AG04450 (cell line): ENCODE results near the gene LSM10. TPM values are rescaled to one million over a fixed set of nuclear protein-coding genes. Genes with fewer than 3 reads are reported as not detected.

Source experiments
- CTCF ChIA-PET: fragments of 300-600, 350-600 bp; formaldehyde crosslinking; extraction: SDS; loops from one replicate; lab custom pipeline; 2022; ENCODE audit warnings: antibody characterized with exemption, inconsistent platforms; lab: Charles Lee
- POLR2A ChIA-PET: fragments of 350-600 bp; formaldehyde crosslinking; extraction: SDS; loops from one replicate; lab custom pipeline; 2021; ENCODE audit warnings: antibody characterized with exemption, inconsistent platforms; lab: Yijun Ruan, JAX
- DNase-seq: peaks from one replicate; pipeline ENCODE4 v3.0.0-alpha.2; 2011; ENCODE audit warnings: low read depth, low spot score
- H3K27ac ChIP-seq: one replicate; pipeline ENCODE4 v1.5.1; 2012; ENCODE audit warnings: low read depth, low read length, control low read depth
- H3K27me3 ChIP-seq: one replicate; pipeline ENCODE4 v1.6.0; 2012; ENCODE audit warnings: low read length; ENCODE audit not compliant: control insufficient read depth, insufficient read depth
- H3K4me3 ChIP-seq: 2 replicates; pipeline ENCODE4 v1.5.1; 2011; ENCODE audit warnings: mild to moderate bottlenecking, low read depth, low read length, control low read depth
- H3K9me3 ChIP-seq: 2 replicates; pipeline ENCODE4 v1.5.1; 2012; ENCODE audit warnings: low read length; ENCODE audit not compliant: control insufficient read depth, insufficient read depth
- CTCF ChIP-seq: IDR thresholded peaks from 2 replicates; pipeline ENCODE4 v1.5.1; 2011; ENCODE audit warnings: low read depth, low read length, control low read depth, inconsistent platforms
- polyA plus RNA-seq: library from polyadenylated mRNA; depleted of rRNA; stranded (reverse); fragments of >200 nt; gene quantifications from 2 replicates; pipeline ENCODE4 v1.2.3, GENCODE V29; 2011

LSM10 gene
- polyA plus RNA-seq, 1 experiment = 50.8 TPM

GRCh38 chr1:36384542-36385409 lies 12.9 kb downstream of the LSM10 start:
- CTCF ChIA-PET = interaction anchor here (0.8 to 4.1 kb wide), 3 partner anchors 13 to 84 kb away, joined by 3 to 20 read pairs (median 4); no protein-coding TSS in a partner anchor
- DNase-seq = no peak
- Histone ChIP-seq H3K9me3 (no peaks in the 10 kb centered on the region; the same call in 1 of the 2 replicates), H3K27me3 (no peaks in the 10 kb centered on the region), H3K4me3 (peak overlapping the region; percentile 92), H3K27ac (peak overlapping the region; percentile 65)
- POLR2A ChIA-PET = interaction anchor here (0.5 to 3.2 kb wide), 4 partner anchors 13 to 266 kb away, joined by 3 to 21 read pairs (median 7); partner anchors contain the start of gene LSM10
- no peak for TF ChIP-seq CTCF

GRCh38 chr1:36383240-36383639 lies 14.5 kb downstream of the LSM10 start:
- H3K4me3 ChIP-seq = no peak overlapping the region
- POLR2A ChIA-PET = no interaction called here

GRCh38 chr1:36382669-36383068 lies 15.0 kb downstream of the LSM10 start:
- no peaks in the 10 kb centered on the region; the same call in 1 of the 2 replicates for H3K9me3 ChIP-seq
- no peak overlapping the region for H3K4me3 ChIP-seq
- TF ChIP-seq CTCF = no peak
- CTCF ChIA-PET = interaction anchor here (1.2 to 3.6 kb wide), 3 partner anchors 14 to 97 kb away, joined by 4 to 17 read pairs (median 6); no protein-coding TSS in a partner anchor
- DNase-seq = no peak
- H3K27ac ChIP-seq = no peak overlapping the region
- POLR2A ChIA-PET = no interaction called here
- H3K27me3 ChIP-seq = no peaks in the 10 kb centered on the region

More at GRCh38 chr1:36383240-36383639, 14.5 kb downstream of the LSM10 start:
- DNase-seq = no peak
- no peaks in the 10 kb centered on the region; the same call in 1 of the 2 replicates for H3K9me3 ChIP-seq
- TF ChIP-seq CTCF = no peak
- no peaks in the 10 kb centered on the region for H3K27me3 ChIP-seq
- no peak overlapping the region for H3K27ac ChIP-seq
- CTCF ChIA-PET = interaction anchor here (1.2 to 3.6 kb wide), 2 partner anchors 14 to 37 kb away, joined by 4 to 17 read pairs; no protein-coding TSS in a partner anchor

- TF ChIP-seq CTCF = no peak
- ChIA-PET CTCF (interaction anchor here (1.5 to 3.6 kb wide), 2 partner anchors 13 to 97 kb away, joined by 6 to 17 read pairs; no protein-coding TSS in a partner anchor), POLR2A (no interaction called here)
- Histone ChIP-seq H3K27me3 (no peaks in the 10 kb centered on the region), H3K9me3 (no peaks in the 10 kb centered on the region; the same call in 1 of the 2 replicates), H3K4me3 (no peak overlapping the region), H3K27ac (no peak overlapping the region)
- DNase-seq = no peak
Measured at GRCh38 chr1:36382231-36382630, 15.5 kb downstream of the LSM10 start.
